NCI-H146 (cell line): ENCODE data around the gene LHX3.
"Not testable (repeated sequence)": the region's sequence is repeated elsewhere in the genome, so short reads cannot be mapped to it uniquely, and the experiment has no call there.

Source experiments
- DNase-seq: peaks from one replicate; lab custom pipeline; 2025; lab: John Stamatoyannopoulos, UW

LHX3 gene

DNA sequence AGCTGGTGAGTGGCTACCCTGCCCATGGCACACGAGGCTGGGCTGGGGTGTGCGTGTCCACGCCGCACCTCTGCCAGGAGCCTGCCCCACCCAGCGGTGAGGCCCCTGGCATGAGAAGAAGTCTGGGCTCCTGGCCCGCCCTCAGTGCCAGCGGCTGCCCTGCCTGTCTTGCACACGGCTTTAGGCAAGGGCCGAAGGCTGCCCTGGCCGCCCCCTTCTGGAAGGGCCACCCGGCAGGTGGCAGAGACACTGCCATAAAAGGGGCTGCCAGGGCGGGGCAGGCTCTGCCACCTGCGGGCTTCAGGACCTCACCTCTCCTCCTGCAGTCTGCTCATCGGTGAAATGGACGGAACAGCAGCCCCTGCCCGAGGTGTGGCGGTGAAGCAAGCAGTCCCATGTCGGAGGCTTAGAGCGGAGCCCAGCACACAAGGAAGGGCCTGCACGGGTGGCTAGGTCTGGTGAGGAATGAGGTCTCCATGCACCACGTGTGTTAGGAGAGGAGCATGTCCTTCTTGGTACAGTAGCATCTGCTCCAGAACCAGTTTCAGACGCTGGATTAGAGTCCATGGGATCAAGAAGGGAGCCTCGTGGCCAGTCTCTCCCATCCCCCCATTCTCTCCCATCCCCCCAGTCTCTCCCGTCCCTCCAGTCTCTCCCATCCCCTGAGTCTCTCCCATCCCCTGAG lies 51.4 kb downstream of the LHX3 start:
- DNase-seq, result no peak

- DNase-seq, result no peak
These were observed 52.0 kb downstream of the LHX3 start for GRCh38 chr9:136152931-136153330.

- DNase-seq, result no peak
These were observed 52.4 kb downstream of the LHX3 start for GRCh38 chr9:136152543-136152866.

GRCh38 chr9:136151848-136152542 lies 52.9 kb downstream of the LHX3 start:
- DNase-seq, result no peak

GRCh38 chr9:136151214-136151804 lies 53.6 kb downstream of the LHX3 start:
- DNase-seq, result no peak

- DNase-seq, result not testable (repeated sequence)
These were observed 54.2 kb downstream of the LHX3 start for GRCh38 chr9:136150664-136151213.

- no peak for DNase-seq
These were observed 55.1 kb downstream of the LHX3 start for GRCh38 chr9:136149853-136150252.

GRCh38 chr9:136149337-136149736 lies 55.6 kb downstream of the LHX3 start:
- DNase-seq, result no peak

DNA sequence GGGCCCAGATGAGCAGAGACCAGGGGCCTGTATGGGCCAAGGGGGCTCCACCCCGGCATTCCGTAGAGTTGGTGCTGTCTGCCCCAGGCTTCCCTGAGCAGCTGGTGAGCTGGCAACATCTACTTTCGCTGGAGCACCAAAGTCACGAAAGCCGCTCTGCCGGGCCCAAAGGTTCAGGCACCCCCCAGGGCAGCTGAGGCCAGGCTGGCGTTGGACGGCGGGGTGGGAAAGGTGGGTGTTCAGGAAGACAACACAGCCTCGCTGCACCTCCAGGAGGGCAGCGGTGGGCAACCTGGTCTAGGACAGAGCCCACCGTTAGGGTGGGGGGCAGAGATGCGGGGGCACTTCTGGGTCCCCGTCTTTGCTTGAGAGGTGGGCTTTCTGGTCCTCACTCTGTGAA lies 56.2 kb downstream of the LHX3 start:
- DNase-seq, result no peak

DNA sequence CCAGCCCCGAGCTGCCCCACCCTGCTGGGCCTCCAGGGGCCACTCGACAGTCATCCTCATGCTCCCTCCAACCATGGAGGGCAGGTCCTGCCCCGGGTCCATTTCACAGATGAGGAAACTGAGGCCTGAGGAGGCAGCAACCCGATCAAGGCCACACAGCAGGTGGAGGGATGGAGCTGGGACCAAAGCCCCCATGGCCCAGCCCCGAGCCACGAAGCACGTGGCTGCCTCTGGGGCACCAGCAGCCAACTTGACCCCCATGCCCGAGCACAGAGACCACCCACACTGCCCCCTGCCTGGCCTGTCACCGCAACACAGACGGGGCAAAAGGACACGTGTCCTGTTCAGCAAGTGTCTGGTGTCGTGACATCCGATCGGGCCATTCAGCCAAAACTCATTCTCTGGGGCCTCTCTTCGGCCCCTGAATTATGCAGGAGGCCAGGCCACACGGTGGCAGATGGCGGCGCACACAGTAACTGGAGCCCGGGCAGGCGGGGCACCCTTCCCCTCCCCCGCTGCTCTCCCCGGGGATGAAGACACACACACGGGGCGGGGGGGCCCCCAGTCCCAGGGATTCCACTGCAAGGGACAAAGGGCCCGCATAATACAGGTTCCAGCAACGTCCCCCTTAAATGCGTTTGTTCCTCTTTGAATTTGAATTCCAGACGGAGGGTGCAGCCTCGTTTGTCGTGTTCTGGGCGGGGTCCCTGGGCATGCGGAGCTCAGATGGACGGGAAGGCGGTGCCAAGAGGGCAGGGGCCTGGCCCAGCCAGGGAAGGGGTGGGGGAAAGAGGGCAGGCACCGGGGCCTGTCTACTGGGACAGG lies 56.8 kb downstream of the LHX3 start:
- DNase-seq, result no peak

- DNase-seq, result no peak
These were observed 57.7 kb downstream of the LHX3 start for GRCh38 chr9:136147038-136147889.
